GM23338 (cell line): ENCODE measurements around the gene GPR35.

Source experiments
- CREB1 ChIP-seq: fragments of 250-450 bp; sonication (Bioruptor Pico); IDR thresholded peaks from 2 replicates; pipeline ENCODE4 v1.5.0; 2020; ENCODE audit warnings: low read depth, mild to moderate bottlenecking, moderate library complexity
- CTCF ChIP-seq, 2 experiments: fragments of 200-600 bp in 1 of 2; sonication (generic) in 1 of 2; conservative IDR thresholded peaks; 2 replicates each; pipeline versions ENCODE4 v1.5.1 to v1.6.1; 2016 to 2017; ENCODE audit warnings: antibody characterized with exemption in 2 of 2, low read depth in 2 of 2, mild to moderate bottlenecking in 2 of 2, moderate library complexity in 1 of 2
- EZH2 ChIP-seq: fragments of 200-600 bp; sonication (generic); IDR thresholded peaks from one replicate; pipeline ENCODE4 v1.8.0; 2017; ENCODE audit warnings: antibody characterized with exemption, mild to moderate bottlenecking, low read depth; ENCODE audit not compliant: unreplicated experiment
- EZH2phosphoT487 ChIP-seq: fragments of 200-600 bp; sonication (generic); IDR thresholded peaks from one replicate; pipeline ENCODE4 v1.8.1; 2018; ENCODE audit warnings: antibody characterized with exemption; ENCODE audit not compliant: unreplicated experiment
- JUNB ChIP-seq: IDR thresholded peaks from one replicate; pipeline ENCODE4 v1.6.1; 2016; ENCODE audit warnings: antibody characterized with exemption; ENCODE audit not compliant: unreplicated experiment
- NANOG ChIP-seq: IDR thresholded peaks from 2 replicates; pipeline ENCODE4 v1.6.1; 2016; ENCODE audit warnings: antibody characterized with exemption, borderline replicate concordance
- POLR2AphosphoS5 ChIP-seq: IDR thresholded peaks from 2 replicates; pipeline ENCODE4 v1.6.1; 2016; ENCODE audit warnings: antibody characterized with exemption, low read depth
- TF ChIP-seq, protein P1 (sequence below): IDR thresholded peaks from 2 replicates; pipeline ENCODE4 v1.6.1; 2016; ENCODE audit warnings: antibody characterized with exemption

DNA sequence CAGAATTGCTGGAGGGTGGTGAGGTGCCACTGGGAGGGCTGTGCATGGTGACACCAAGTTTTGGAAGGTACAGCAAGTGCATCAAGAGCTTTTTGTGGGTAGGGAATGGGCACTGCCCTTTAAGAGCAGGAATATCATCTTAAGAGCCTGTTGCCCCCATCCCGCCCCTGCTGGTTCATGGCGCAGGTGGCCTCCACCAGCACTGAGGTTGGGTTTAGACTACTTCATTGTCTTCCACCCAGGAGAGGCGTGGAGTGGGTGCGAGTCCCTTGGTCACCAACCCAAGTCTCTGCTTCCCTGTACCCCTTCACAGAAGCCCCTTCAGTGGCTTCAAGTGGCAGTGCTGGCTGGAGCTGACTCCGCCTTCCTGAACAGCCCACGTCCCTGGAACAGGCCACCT, 49.2 kb upstream of the GPR35 start:
- no peak for TF ChIP-seq CTCF (conservative IDR thresholded peaks at IDR 0.05; ENCODE audit: low read depth in 2 of 2)
- TF ChIP-seq CREB1 (CRISPR knock-in tag), result no peak
- no peak for TF ChIP-seq NANOG
- no peak for TF ChIP-seq POLR2AphosphoS5
- no peak for TF ChIP-seq EZH2phosphoT487
- TF ChIP-seq EZH2, result no peak
- TF ChIP-seq, protein P1, sequence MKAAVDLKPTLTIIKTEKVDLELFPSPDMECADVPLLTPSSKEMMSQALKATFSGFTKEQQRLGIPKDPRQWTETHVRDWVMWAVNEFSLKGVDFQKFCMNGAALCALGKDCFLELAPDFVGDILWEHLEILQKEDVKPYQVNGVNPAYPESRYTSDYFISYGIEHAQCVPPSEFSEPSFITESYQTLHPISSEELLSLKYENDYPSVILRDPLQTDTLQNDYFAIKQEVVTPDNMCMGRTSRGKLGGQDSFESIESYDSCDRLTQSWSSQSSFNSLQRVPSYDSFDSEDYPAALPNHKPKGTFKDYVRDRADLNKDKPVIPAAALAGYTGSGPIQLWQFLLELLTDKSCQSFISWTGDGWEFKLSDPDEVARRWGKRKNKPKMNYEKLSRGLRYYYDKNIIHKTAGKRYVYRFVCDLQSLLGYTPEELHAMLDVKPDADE, result no peak
- no peak for TF ChIP-seq JUNB
